ENCODE data around the gene SPIC. TPM values are rescaled to one million over a fixed set of nuclear protein-coding genes. Genes with fewer than 3 reads are reported as not detected.

The SPIC gene
- total RNA-seq (2013), result 0.21 TPM
- under 1 TPM in 1 of 3 donors, not detected in 2; 0.13 TPM for polyA plus RNA-seq
- 0.42 TPM in 1 of 2 replicates, not detected in the other for polyA minus RNA-seq
- total RNA-seq, result 0 to 0.81 (median 0) reads per million in 11 experiments

DNA sequence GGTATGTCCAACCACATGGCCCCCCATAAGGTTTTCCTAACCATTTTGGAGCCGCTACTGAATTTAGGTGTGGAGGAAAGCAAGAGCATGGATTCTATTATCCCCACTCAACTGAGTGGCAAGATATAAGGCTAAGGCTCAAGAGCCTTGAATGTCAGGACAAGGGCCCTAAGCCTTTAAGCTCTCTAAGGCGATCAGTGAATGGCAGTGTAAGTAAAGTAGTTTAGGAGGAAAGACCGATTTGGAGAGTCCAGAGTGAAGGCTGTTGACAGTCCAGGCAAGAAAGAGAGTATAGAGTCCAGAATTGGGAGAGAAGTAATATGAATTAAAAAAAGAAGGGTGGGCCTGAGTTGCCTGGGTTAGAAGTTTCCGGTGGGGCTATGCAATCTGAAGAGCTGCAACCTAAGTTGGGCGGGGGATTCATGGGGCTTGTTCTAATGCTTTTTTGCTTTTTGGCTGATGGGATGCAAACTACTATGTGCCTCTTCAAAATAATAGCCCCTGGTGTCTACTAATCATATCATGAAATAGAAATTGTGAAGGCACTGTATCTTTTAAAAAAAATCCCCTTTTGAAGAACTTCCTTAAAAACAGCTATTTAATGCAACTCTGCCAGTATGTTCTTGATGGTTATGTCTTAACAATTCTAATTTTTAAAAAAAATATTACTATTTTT, at the start of gene SPIC:
TSS of gene SPIC (plus strand) at position 626 of the 676 bp plus-strand sequence. CDS start 1,569 bp downstream, outside the sequence.
- Histone ChIP-seq H3K9ac (ENCODE audit: insufficient read depth, low read length, poor library complexity, severe bottlenecking) (no peak within 1 kb of the TSS), H3K27me3 (ENCODE audit: control insufficient read depth in 2 of 2, insufficient read depth in 2 of 2, low read length in 2 of 2) (no peaks in the 10 kb centered on the region), H2AFZ (ENCODE audit: insufficient read depth, low read depth, low read length, poor library complexity, severe bottlenecking) (no peak within 1 kb of the TSS), H3K27ac (ENCODE audit: low read depth in 1 of 2, low read length in 2 of 2) (no peak within 1 kb of the TSS), H3K36me3 (replicated peaks in 1 of 2; ENCODE audit: control insufficient read depth in 1 of 2, insufficient read depth in 2 of 2, low read length in 2 of 2) (no peaks in the 10 kb centered on the region), H3K4me2 (replicated peaks; ENCODE audit: extremely low read depth, low read length, poor library complexity, severe bottlenecking) (no peak within 1 kb of the TSS), H3K9me3 (replicated peaks in 1 of 2; ENCODE audit: control insufficient read depth in 1 of 2, insufficient read depth in 1 of 2, low read length in 2 of 2) (no peaks in the 10 kb centered on the region), H3K4me1 (ENCODE audit: control insufficient read depth in 1 of 2, insufficient read depth in 2 of 2, low read length in 2 of 2) (peaks cover 4 to 10% of the 10 kb centered on the region in 2 donors), H3K4me3 (replicated peaks in 1 of 3; ENCODE audit: low read depth in 2 of 3, low read length in 3 of 3) (no peak within 1 kb of the TSS), H4K20me1 (ENCODE audit: insufficient read depth, low read length) (no peaks in the 10 kb centered on the region), H3K79me2 (ENCODE audit: insufficient read depth, low read length) (no peaks in the 10 kb centered on the region)
- Mint-ChIP-seq H3K4me3 (no peak within 1 kb of the TSS), H3K4me1 (peaks cover 5% of the 10 kb centered on the region), H3K27me3 (ENCODE audit: low read depth in 3 of 3) (peaks cover 0 to 5% (median 3%) of the 10 kb centered on the region in 3 donors), H3K27ac (no peak within 1 kb of the TSS), H3K9me3 (peaks cover 0 to 2% (median 0%) of the 10 kb centered on the region in 7 donors), H3K36me3 (no peaks in the 10 kb centered on the region)
- TF ChIP-seq, protein P1, sequence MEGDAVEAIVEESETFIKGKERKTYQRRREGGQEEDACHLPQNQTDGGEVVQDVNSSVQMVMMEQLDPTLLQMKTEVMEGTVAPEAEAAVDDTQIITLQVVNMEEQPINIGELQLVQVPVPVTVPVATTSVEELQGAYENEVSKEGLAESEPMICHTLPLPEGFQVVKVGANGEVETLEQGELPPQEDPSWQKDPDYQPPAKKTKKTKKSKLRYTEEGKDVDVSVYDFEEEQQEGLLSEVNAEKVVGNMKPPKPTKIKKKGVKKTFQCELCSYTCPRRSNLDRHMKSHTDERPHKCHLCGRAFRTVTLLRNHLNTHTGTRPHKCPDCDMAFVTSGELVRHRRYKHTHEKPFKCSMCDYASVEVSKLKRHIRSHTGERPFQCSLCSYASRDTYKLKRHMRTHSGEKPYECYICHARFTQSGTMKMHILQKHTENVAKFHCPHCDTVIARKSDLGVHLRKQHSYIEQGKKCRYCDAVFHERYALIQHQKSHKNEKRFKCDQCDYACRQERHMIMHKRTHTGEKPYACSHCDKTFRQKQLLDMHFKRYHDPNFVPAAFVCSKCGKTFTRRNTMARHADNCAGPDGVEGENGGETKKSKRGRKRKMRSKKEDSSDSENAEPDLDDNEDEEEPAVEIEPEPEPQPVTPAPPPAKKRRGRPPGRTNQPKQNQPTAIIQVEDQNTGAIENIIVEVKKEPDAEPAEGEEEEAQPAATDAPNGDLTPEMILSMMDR (IDR thresholded peaks at IDR 0.05), result no peak
- intact Hi-C loops (cut with micrococcal nuclease), result no loop called here
- DNase-seq, result no peak
- 93% methylated on average over 3 of the region's 5 CpGs for WGBS (ENCODE audit: insufficient coverage)

DNA sequence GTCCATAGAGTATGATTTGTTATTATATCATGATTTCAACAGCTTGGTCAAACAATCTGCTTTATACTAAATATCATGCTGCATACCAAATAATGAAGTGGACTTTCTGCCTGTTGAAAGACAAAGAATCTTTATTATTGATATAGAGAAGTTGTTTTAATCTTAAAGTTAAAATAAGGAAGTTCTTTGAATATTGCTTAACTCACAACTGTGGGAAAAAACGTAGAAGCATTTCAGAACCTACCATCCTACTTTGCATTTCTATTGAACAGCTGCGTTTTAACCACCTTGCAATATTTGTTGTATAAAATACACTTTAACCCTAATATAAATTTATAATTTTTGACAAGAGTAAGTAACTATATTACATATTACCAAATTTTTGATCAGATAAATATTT, 44.7 kb upstream of the SPIC start:
- TF ChIP-seq, protein P1 (IDR thresholded peaks at IDR 0.05), result no peak
- Mint-ChIP-seq H3K4me1 (peaks cover 4% of the 10 kb centered on the region), H3K27me3 (ENCODE audit: low read depth in 3 of 3) (peaks cover 1 to 2% (median 2%) of the 10 kb centered on the region in 3 donors), H3K36me3 (no peaks in the 10 kb centered on the region), H3K27ac (no peak overlapping the region), H3K9me3 (peaks cover 0 to 8% (median 4%) of the 10 kb centered on the region in 7 donors), H3K4me3 (no peak overlapping the region)
- Histone ChIP-seq H3K9me3 (replicated peaks in 1 of 2; ENCODE audit: control insufficient read depth in 1 of 2, insufficient read depth in 1 of 2, low read length in 2 of 2) (peaks cover 0 to 2% of the 10 kb centered on the region in 2 donors), H2AFZ (ENCODE audit: insufficient read depth, low read depth, low read length, poor library complexity, severe bottlenecking) (no peak overlapping the region), H3K4me1 (ENCODE audit: control insufficient read depth in 1 of 2, insufficient read depth in 2 of 2, low read length in 2 of 2) (peaks cover 6 to 12% of the 10 kb centered on the region in 2 donors), H3K27me3 (ENCODE audit: control insufficient read depth in 2 of 2, insufficient read depth in 2 of 2, low read length in 2 of 2) (no peaks in the 10 kb centered on the region), H4K20me1 (ENCODE audit: insufficient read depth, low read length) (no peaks in the 10 kb centered on the region), H3K27ac (ENCODE audit: low read depth in 1 of 2, low read length in 2 of 2) (no peak overlapping the region), H3K4me3 (replicated peaks in 1 of 3; ENCODE audit: low read depth in 2 of 3, low read length in 3 of 3) (no peak overlapping the region), H3K79me2 (ENCODE audit: insufficient read depth, low read length) (no peaks in the 10 kb centered on the region), H3K9ac (ENCODE audit: insufficient read depth, low read length, poor library complexity, severe bottlenecking) (no peak overlapping the region), H3K4me2 (replicated peaks; ENCODE audit: extremely low read depth, low read length, poor library complexity, severe bottlenecking) (peak overlapping the region; percentile 3), H3K36me3 (replicated peaks in 1 of 2; ENCODE audit: control insufficient read depth in 1 of 2, insufficient read depth in 2 of 2, low read length in 2 of 2) (no peaks in the 10 kb centered on the region)
- peak; percentile 35 to 65 (median 52) for DNase-seq
- intact Hi-C loops (cut with micrococcal nuclease), result no loop called here
- no CpG with 5 or more reads among the region's 2 CpGs for WGBS (ENCODE audit: insufficient coverage)

Data from CD14-positive monocyte (primary cell).